Ishikawa (cell line): ENCODE results near the gene CNNM1.

ENCODE experiments used
- CEBPB ChIP-seq: IDR thresholded peaks from 2 replicates; pipeline ENCODE4 v1.6.1; 2012
- CREB1 ChIP-seq: IDR thresholded peaks from 2 replicates; pipeline ENCODE4 v1.6.1; 2012; ENCODE audit warnings: low read depth
- EGR1 ChIP-seq: IDR thresholded peaks from 2 replicates; pipeline ENCODE4 v1.6.1; 2012
- EP300 ChIP-seq: IDR thresholded peaks from 2 replicates; pipeline ENCODE4 v1.6.1; 2012; ENCODE audit warnings: borderline replicate concordance
- FOXM1 ChIP-seq: IDR thresholded peaks from 2 replicates; pipeline ENCODE4 v1.6.1; 2012; ENCODE audit warnings: low read depth, borderline replicate concordance
- NFIC ChIP-seq: IDR thresholded peaks from 2 replicates; pipeline ENCODE4 v1.6.1; 2012
- TAF1 ChIP-seq: IDR thresholded peaks from 2 replicates; pipeline ENCODE4 v1.6.1; 2012; ENCODE audit warnings: low read depth, mild to moderate bottlenecking
- TCF12 ChIP-seq: IDR thresholded peaks from 2 replicates; pipeline ENCODE4 v1.6.1; 2012; ENCODE audit warnings: low read depth
- YY1 ChIP-seq: IDR thresholded peaks from 2 replicates; pipeline ENCODE4 v1.6.1; 2012; ENCODE audit warnings: low read depth
- ZBTB7A ChIP-seq: IDR thresholded peaks from 2 replicates; pipeline ENCODE4 v1.6.1; 2012; ENCODE audit warnings: low read depth
- TF ChIP-seq, protein P1 (sequence below): IDR thresholded peaks from 2 replicates; pipeline ENCODE4 v1.6.1; 2012; ENCODE audit warnings: low read depth, mild to moderate bottlenecking
- TF ChIP-seq, protein P2 (sequence below): IDR thresholded peaks from 2 replicates; pipeline ENCODE4 v1.6.1; 2012

DNA sequence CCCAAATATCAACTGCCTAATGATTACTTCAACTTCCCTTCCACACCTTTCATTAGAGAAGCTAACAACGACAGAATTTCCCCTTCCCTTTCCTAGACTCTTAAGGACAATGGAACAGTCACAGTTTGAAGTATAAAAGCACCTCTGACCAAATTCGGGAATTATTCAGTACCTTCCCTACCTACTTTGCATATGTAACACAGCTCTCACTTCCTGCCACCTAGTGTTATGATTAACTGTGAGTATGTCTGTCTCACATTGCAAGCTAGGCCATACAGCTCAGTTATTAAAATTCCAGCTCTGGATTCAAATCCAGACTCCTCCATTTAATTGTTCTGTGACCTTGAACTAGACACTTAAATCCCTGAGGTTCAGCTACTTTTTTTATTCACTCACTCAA, 48.7 kb upstream of the CNNM1 start:
- TF ChIP-seq, protein P1, sequence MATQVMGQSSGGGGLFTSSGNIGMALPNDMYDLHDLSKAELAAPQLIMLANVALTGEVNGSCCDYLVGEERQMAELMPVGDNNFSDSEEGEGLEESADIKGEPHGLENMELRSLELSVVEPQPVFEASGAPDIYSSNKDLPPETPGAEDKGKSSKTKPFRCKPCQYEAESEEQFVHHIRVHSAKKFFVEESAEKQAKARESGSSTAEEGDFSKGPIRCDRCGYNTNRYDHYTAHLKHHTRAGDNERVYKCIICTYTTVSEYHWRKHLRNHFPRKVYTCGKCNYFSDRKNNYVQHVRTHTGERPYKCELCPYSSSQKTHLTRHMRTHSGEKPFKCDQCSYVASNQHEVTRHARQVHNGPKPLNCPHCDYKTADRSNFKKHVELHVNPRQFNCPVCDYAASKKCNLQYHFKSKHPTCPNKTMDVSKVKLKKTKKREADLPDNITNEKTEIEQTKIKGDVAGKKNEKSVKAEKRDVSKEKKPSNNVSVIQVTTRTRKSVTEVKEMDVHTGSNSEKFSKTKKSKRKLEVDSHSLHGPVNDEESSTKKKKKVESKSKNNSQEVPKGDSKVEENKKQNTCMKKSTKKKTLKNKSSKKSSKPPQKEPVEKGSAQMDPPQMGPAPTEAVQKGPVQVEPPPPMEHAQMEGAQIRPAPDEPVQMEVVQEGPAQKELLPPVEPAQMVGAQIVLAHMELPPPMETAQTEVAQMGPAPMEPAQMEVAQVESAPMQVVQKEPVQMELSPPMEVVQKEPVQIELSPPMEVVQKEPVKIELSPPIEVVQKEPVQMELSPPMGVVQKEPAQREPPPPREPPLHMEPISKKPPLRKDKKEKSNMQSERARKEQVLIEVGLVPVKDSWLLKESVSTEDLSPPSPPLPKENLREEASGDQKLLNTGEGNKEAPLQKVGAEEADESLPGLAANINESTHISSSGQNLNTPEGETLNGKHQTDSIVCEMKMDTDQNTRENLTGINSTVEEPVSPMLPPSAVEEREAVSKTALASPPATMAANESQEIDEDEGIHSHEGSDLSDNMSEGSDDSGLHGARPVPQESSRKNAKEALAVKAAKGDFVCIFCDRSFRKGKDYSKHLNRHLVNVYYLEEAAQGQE, result no peak
- TF ChIP-seq ZBTB7A (no peak), YY1 (no peak), NFIC (no peak), FOXM1 (no peak), EGR1 (no peak), CEBPB (no peak), EP300 (no peak), CREB1 (no peak), TCF12 (no peak), TAF1 (no peak)
- TF ChIP-seq, protein P2, sequence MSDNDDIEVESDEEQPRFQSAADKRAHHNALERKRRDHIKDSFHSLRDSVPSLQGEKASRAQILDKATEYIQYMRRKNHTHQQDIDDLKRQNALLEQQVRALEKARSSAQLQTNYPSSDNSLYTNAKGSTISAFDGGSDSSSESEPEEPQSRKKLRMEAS, result no peak
